ENCODE results near the gene GTF3C4. TPM values are rescaled to one million over a fixed set of nuclear protein-coding genes. Genes with fewer than 3 reads are reported as not detected.

Gene GTF3C4
- total and polyA plus RNA-seq, 2 donors (not counting 1 experiment from before 2014, with no cell fraction given) = 6.8 to 11.4 TPM

GRCh38 chr9:132677976-132678375, 7.7 kb downstream of the GTF3C4 start:
- H3K36me3 ChIP-seq (ENCODE audit: control insufficient read depth, insufficient read depth, low read length) = peaks cover 8% of the 10 kb centered on the region
- H4K20me1 ChIP-seq (ENCODE audit: control insufficient read depth, extremely low read depth, insufficient read depth, low read length) = no peaks in the 10 kb centered on the region
- H3K9ac ChIP-seq (ENCODE audit: insufficient read depth, low read length) = no peak overlapping the region
- H3K4me2 ChIP-seq (ENCODE audit: extremely low read depth, insufficient read depth, low read length) = no peak overlapping the region
- H3K79me2 ChIP-seq (ENCODE audit: control insufficient read depth, insufficient read depth, low read length) = peaks cover 70% of the 10 kb centered on the region
- DNase-seq (ENCODE audit: low read depth in 2 of 2) = no peak
- H3K27me3 ChIP-seq (ENCODE audit: control insufficient read depth, insufficient read depth, low read length) = no peaks in the 10 kb centered on the region
- no peak overlapping the region for H3K27ac ChIP-seq (ENCODE audit: insufficient read depth, low read length)
- TF ChIP-seq CTCF (conservative IDR thresholded peaks at IDR 0.05 in 1 of 2, IDR thresholded peaks at IDR 0.05 in 1 of 2; ENCODE audit: low read depth in 1 of 2, low read length in 2 of 2) (no peak), EZH2 (IDR thresholded peaks at IDR 0.05; ENCODE audit: low read length, missing control alignments) (no peak)
- H3K4me3 ChIP-seq (replicated peaks in 1 of 4; ENCODE audit: control extremely low read depth in 1 of 4, insufficient read depth in 1 of 4, low read depth in 3 of 4, low read length in 4 of 4) = no peak overlapping the region
- H3K4me1 ChIP-seq (ENCODE audit: control insufficient read depth, extremely low read depth, insufficient read depth, low read length) = no peaks in the 10 kb centered on the region
- no peaks in the 10 kb centered on the region for H3K9me3 ChIP-seq (ENCODE audit: control insufficient read depth, insufficient read depth, low read depth, low read length)
- no peak overlapping the region for H2AFZ ChIP-seq (ENCODE audit: low read length)

GRCh38 chr9:132679946-132680625, 9.8 kb downstream of the GTF3C4 start:
- Histone ChIP-seq H3K4me2 (ENCODE audit: extremely low read depth, insufficient read depth, low read length) (no peak overlapping the region), H3K27me3 (ENCODE audit: control insufficient read depth, insufficient read depth, low read length) (no peaks in the 10 kb centered on the region), H3K9me3 (ENCODE audit: control insufficient read depth, insufficient read depth, low read depth, low read length) (no peaks in the 10 kb centered on the region), H3K79me2 (ENCODE audit: control insufficient read depth, insufficient read depth, low read length) (peaks cover 51% of the 10 kb centered on the region), H3K4me1 (ENCODE audit: control insufficient read depth, extremely low read depth, insufficient read depth, low read length) (no peaks in the 10 kb centered on the region), H2AFZ (ENCODE audit: low read length) (no peak overlapping the region), H3K27ac (ENCODE audit: insufficient read depth, low read length) (no peak overlapping the region), H3K9ac (ENCODE audit: insufficient read depth, low read length) (no peak overlapping the region), H4K20me1 (ENCODE audit: control insufficient read depth, extremely low read depth, insufficient read depth, low read length) (no peaks in the 10 kb centered on the region), H3K36me3 (ENCODE audit: control insufficient read depth, insufficient read depth, low read length) (peaks cover 10% of the 10 kb centered on the region), H3K4me3 (replicated peaks in 1 of 4; ENCODE audit: control extremely low read depth in 1 of 4, insufficient read depth in 1 of 4, low read depth in 3 of 4, low read length in 4 of 4) (no peak overlapping the region)
- no peak for TF ChIP-seq CTCF (conservative IDR thresholded peaks at IDR 0.05 in 1 of 2, IDR thresholded peaks at IDR 0.05 in 1 of 2; ENCODE audit: low read depth in 1 of 2, low read length in 2 of 2)
- no peak for TF ChIP-seq EZH2 (IDR thresholded peaks at IDR 0.05; ENCODE audit: low read length, missing control alignments)
- DNase-seq (ENCODE audit: low read depth in 2 of 2) = no peak

GRCh38 chr9:132681561-132681960, 11.3 kb downstream of the GTF3C4 start:
- no peak overlapping the region for H3K4me3 ChIP-seq (replicated peaks in 1 of 4; ENCODE audit: control extremely low read depth in 1 of 4, insufficient read depth in 1 of 4, low read depth in 3 of 4, low read length in 4 of 4)
- no peaks in the 10 kb centered on the region for H3K27me3 ChIP-seq (ENCODE audit: control insufficient read depth, insufficient read depth, low read length)
- H3K4me2 ChIP-seq (ENCODE audit: extremely low read depth, insufficient read depth, low read length) = no peak overlapping the region
- DNase-seq (ENCODE audit: low read depth in 2 of 2) = no peak
- H4K20me1 ChIP-seq (ENCODE audit: control insufficient read depth, extremely low read depth, insufficient read depth, low read length) = no peaks in the 10 kb centered on the region
- no peaks in the 10 kb centered on the region for H3K4me1 ChIP-seq (ENCODE audit: control insufficient read depth, extremely low read depth, insufficient read depth, low read length)
- H3K79me2 ChIP-seq (ENCODE audit: control insufficient read depth, insufficient read depth, low read length) = peaks cover 40% of the 10 kb centered on the region
- H3K36me3 ChIP-seq (ENCODE audit: control insufficient read depth, insufficient read depth, low read length) = peaks cover 11% of the 10 kb centered on the region
- H3K27ac ChIP-seq (ENCODE audit: insufficient read depth, low read length) = no peak overlapping the region
- H2AFZ ChIP-seq (ENCODE audit: low read length) = no peak overlapping the region
- TF ChIP-seq EZH2 (IDR thresholded peaks at IDR 0.05; ENCODE audit: low read length, missing control alignments) (no peak), CTCF (conservative IDR thresholded peaks at IDR 0.05 in 1 of 2, IDR thresholded peaks at IDR 0.05 in 1 of 2; ENCODE audit: low read depth in 1 of 2, low read length in 2 of 2) (no peak)
- H3K9me3 ChIP-seq (ENCODE audit: control insufficient read depth, insufficient read depth, low read depth, low read length) = no peaks in the 10 kb centered on the region
- no peak overlapping the region for H3K9ac ChIP-seq (ENCODE audit: insufficient read depth, low read length)
